Body of pancreas (tissue), 4 donors: ENCODE results near the gene TRPM7. TPM values are rescaled to one million over a fixed set of nuclear protein-coding genes. Genes with fewer than 3 reads are reported as not detected.

Experiments used
- ATAC-seq: fragments of 150-250 bp; one replicate; pipeline ENCODE4 v1.9.1; 2016
- DNase-seq, 4 donors: peaks; one replicate each; pipeline ENCODE4 v3.0.0-alpha.2; 2019
- H3K27ac ChIP-seq, 4 donors: fragments of 200-600 bp; sonication (generic); 1 replicate in 3 of 4; 2 replicates in 1 of 4; pipeline versions ENCODE4 v1.5.1 to v1.6.1; 2016 to 2019; ENCODE audit warnings: mild to moderate bottlenecking in 1 of 4, mixed read lengths in 1 of 4, moderate library complexity in 1 of 4
- H3K27me3 ChIP-seq, 2 donors: fragments of 200-600 bp; sonication (generic); one replicate each; pipeline ENCODE4 v1.6.0; 2016; ENCODE audit warnings: mild to moderate bottlenecking in 1 of 2
- H3K36me3 ChIP-seq, 2 donors: fragments of 200-600 bp; sonication (generic); replicated peaks in 1 of 2; 2 replicates each; pipeline ENCODE4 v1.5.1; 2016; ENCODE audit warnings: low read depth in 2 of 2; ENCODE audit not compliant: insufficient read depth in 1 of 2
- H3K4me1 ChIP-seq: fragments of 200-600 bp; sonication (generic); one replicate; pipeline ENCODE4 v1.6.0; 2016
- H3K4me3 ChIP-seq, 2 donors: fragments of 200-600 bp; sonication (generic); 1 replicate in 1 of 2; 2 replicates in 1 of 2; pipeline ENCODE4 v1.5.1; 2016 to 2019
- H3K9me3 ChIP-seq, 3 donors: fragments of 200-600 bp; sonication (generic); 1 replicate in 2 of 3; 2 replicates in 1 of 3; pipeline ENCODE4 v1.5.1; 2016
- POLR2A ChIP-seq, 3 donors: fragments of 450-650 bp; IDR thresholded peaks; one replicate each; pipeline ENCODE4 v1.6.1; 2016; ENCODE audit warnings: antibody characterized with exemption in 3 of 3, mild to moderate bottlenecking in 2 of 3
- WGBS, 2 donors: methylation state at CpG; one replicate each; pipeline ENCODE4 v1.1.5; 2017; 5-methylcytosine and 5-hydroxymethylcytosine counted together
- intact Hi-C: fragments of 100-400 bp; cut with DNase I; formaldehyde crosslinking; loops from one replicate; pipeline ENCODE4 v1.15.1; 2023
- total RNA-seq, 2 donors: library from RNA; depleted of rRNA; stranded (reverse); fragments of >200 nt; gene quantifications; one replicate each; pipeline ENCODE4 v1.1.0, GENCODE V29; 2016
- TF ChIP-seq, protein P1 (sequence below), 7 experiments: fragments of 450-650 bp in 4 of 7; fragments of 200-600 bp in 3 of 7; sonication (generic) in 3 of 7; IDR thresholded peaks; one replicate each; pipeline ENCODE4 v1.5.1; 2016 to 2019; ENCODE audit warnings: antibody characterized with exemption in 7 of 7

TRPM7 gene
- total RNA-seq, 2 donors from 2014 or later, result 40.9 to 43.3 TPM

DNA sequence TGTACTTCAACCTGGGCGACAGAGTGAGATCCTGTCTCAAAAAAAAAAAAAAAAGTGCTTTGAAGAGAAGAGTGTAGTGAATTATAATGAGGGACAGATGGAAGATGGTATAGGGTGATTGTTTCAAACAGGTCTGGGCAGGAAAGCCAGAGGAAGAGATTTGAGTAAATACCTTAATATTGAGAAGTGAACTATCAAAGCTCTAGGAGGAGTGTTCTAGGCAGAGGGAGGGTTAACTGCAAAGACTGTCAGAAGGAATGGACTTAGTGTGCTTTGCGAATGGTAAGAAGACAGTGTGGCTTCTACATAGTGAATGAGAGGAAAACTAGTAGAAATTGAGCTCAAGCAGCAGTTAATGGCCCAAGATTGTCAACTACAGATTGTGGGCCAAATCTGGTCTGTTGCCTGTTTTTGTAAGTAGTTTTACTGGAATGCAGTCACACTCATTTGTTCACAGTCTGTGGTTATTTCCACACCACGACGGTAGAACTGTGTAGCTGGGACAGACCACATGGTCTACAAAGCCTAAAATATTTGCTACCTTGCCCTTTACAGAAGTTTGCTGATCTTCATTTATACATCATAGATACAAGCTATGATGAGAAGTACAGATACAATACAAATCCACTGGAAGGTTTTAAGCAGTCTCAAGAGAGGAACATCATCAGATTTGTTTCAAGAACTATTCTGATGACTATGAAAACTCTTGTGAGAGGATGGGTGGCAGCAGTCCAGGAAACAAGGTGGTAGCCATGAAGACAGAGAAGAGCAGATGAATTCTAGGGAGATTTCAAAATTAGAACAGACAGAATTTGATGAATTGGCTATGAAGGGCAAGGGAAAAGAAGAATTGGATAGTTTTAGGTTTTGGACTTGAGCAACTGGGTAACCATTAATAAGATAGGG lies 123.6 kb downstream of the TRPM7 start:
- no peak overlapping the region for H3K4me3 ChIP-seq
- no peak for DNase-seq
- ATAC-seq, result no peak
- H3K27ac ChIP-seq, result no peak overlapping the region
- H3K27me3 ChIP-seq, result no peaks in the 10 kb centered on the region
- 79 to 85% methylated on average over 4 of the region's 4 CpGs for WGBS, 2 donors
- intact Hi-C loops, result no loop called here
- no peaks in the 10 kb centered on the region for H3K9me3 ChIP-seq
- H3K36me3 ChIP-seq, result peaks cover 0 to 8% of the 10 kb centered on the region in 2 donors
- H3K4me1 ChIP-seq, result peaks cover 4% of the 10 kb centered on the region
- TF ChIP-seq, protein P1, sequence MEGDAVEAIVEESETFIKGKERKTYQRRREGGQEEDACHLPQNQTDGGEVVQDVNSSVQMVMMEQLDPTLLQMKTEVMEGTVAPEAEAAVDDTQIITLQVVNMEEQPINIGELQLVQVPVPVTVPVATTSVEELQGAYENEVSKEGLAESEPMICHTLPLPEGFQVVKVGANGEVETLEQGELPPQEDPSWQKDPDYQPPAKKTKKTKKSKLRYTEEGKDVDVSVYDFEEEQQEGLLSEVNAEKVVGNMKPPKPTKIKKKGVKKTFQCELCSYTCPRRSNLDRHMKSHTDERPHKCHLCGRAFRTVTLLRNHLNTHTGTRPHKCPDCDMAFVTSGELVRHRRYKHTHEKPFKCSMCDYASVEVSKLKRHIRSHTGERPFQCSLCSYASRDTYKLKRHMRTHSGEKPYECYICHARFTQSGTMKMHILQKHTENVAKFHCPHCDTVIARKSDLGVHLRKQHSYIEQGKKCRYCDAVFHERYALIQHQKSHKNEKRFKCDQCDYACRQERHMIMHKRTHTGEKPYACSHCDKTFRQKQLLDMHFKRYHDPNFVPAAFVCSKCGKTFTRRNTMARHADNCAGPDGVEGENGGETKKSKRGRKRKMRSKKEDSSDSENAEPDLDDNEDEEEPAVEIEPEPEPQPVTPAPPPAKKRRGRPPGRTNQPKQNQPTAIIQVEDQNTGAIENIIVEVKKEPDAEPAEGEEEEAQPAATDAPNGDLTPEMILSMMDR (IDR thresholded peaks at IDR 0.05), result no peak
- no peak for TF ChIP-seq POLR2A (IDR thresholded peaks at IDR 0.05)

DNA sequence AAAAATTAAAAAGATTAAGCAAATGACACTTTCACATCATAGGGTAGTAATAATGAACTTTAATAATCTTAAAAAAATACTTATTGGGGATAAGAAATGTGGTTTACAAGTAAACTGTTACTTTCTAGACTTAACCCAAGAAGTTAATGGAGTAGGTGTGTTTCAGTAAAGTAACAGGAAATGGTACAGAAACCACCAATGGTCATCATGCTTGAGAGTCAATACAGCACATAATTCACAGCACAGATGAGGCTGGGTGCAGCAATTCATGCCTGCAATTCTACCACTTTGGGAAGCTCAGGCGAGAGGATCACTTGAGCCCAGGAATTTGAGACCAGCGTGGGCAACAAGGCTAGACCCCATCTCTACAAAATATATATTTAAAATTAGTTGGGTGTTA lies 128.6 kb downstream of the TRPM7 start:
- peaks cover 0 to 4% of the 10 kb centered on the region in 2 donors for H3K36me3 ChIP-seq
- DNase-seq (no peak), ATAC-seq (no peak)
- intact Hi-C loops, result no loop called here
- H3K27ac ChIP-seq, result no peak overlapping the region
- H3K27me3 ChIP-seq, result no peaks in the 10 kb centered on the region
- TF ChIP-seq, protein P1 (IDR thresholded peaks at IDR 0.05), result no peak
- no peak for TF ChIP-seq POLR2A (IDR thresholded peaks at IDR 0.05)
- WGBS, 2 donors, result 92 to 100% methylated on average over 1 to 2 of the region's 2 CpGs
- peaks cover 4% of the 10 kb centered on the region for H3K4me1 ChIP-seq
- no peaks in the 10 kb centered on the region for H3K9me3 ChIP-seq
- no peak overlapping the region for H3K4me3 ChIP-seq

DNA sequence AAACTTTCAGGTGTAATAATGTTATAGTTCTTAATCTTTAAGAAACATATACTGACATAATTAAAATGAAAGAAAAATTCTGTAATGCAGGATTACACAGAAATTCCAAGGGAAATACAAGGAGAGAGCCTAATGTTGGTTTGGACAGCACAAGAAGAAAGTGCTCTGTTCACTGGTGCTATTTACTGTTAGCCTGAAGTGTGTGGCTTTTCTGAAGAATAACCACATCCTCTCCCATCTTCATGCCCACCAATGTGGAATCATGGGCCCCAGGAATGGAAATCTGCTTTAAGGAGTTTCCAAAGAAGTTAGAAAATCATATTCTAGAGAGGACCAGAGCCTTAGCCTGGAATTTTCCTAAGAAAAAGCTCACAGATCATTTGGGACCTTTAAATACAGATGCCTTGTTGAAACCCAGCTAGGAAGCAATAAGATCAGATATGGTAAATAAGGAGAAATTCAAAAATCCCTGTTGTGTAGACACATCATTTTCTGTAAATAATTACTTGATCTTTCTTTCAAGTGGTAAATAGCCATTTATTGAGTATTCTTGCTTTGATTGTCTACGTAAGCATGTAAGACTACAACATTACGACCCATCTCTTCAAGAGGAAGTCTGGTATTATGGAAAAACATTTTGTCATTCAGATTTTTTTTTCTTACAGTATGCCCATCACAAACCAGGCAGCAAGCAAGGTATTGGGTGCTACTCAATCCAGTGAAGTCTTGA lies 129.8 kb downstream of the TRPM7 start:
- DNase-seq, result no peak
- peaks cover 0 to 4% of the 10 kb centered on the region in 2 donors for H3K36me3 ChIP-seq
- H3K4me1 ChIP-seq, result peaks cover 4% of the 10 kb centered on the region
- WGBS, 2 donors, result 93 to 96% methylated on average over 2 of the region's 2 CpGs
- H3K4me3 ChIP-seq, result no peak overlapping the region
- H3K9me3 ChIP-seq, result no peaks in the 10 kb centered on the region
- TF ChIP-seq, protein P1 (IDR thresholded peaks at IDR 0.05), result no peak
- TF ChIP-seq POLR2A (IDR thresholded peaks at IDR 0.05), result no peak
- H3K27me3 ChIP-seq, result no peaks in the 10 kb centered on the region
- H3K27ac ChIP-seq, result no peak overlapping the region
- intact Hi-C loops, result no loop called here
- no peak for ATAC-seq

DNA sequence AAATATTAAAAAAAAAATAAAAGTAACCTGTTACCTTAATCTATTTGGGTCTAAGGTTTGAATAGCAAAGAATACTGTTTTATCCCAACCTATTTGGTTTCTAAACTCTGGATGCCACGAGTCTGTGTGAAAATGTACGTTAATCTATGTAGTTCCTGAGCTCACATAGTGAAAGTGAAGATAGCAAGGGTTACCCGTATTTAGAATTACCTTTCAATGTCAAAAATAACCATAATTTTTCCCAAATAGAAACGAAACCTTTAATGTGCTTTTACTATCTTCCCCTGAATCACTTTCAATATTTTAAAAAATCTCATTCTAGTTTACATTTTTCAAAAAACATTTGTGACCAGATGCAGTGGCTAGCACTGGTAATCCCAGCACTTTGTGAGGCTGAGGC lies 134.4 kb downstream of the TRPM7 start:
- no peaks in the 10 kb centered on the region for H3K4me1 ChIP-seq
- no peak overlapping the region for H3K4me3 ChIP-seq
- WGBS, 2 donors, result 82% methylated on average over 4 of the region's 4 CpGs
- no peak for ATAC-seq
- TF ChIP-seq, protein P1 (IDR thresholded peaks at IDR 0.05), result no peak
- no peak for TF ChIP-seq POLR2A (IDR thresholded peaks at IDR 0.05)
- H3K27ac ChIP-seq, result no peak overlapping the region
- H3K9me3 ChIP-seq, result no peaks in the 10 kb centered on the region
- no peaks in the 10 kb centered on the region for H3K36me3 ChIP-seq
- intact Hi-C loops, result no loop called here
- H3K27me3 ChIP-seq, result no peaks in the 10 kb centered on the region
- DNase-seq, result no peak
